ENCODE data around the gene PML.

The PML gene

GRCh38 chr15:73986055-73986775 is 8.3 kb upstream of the PML start:
- DNase-seq = no peak

- no peak for DNase-seq
Observed at GRCh38 chr15:73986776-73987056, 7.8 kb upstream of the PML start.

- DNase-seq = no peak
Observed at GRCh38 chr15:73987250-73987649, 7.3 kb upstream of the PML start.

GRCh38 chr15:73987681-73988444 is 6.7 kb upstream of the PML start:
- DNase-seq = no peak

GRCh38 chr15:73988445-73988969 is 6.0 kb upstream of the PML start:
- DNase-seq = no peak

- DNase-seq = peak; percentile 86
Observed at GRCh38 chr15:73989001-73989798, 5.3 kb upstream of the PML start.

GRCh38 chr15:73990250-73991005 is 4.1 kb upstream of the PML start:
- DNase-seq = no peak

- DNase-seq = peak; percentile 56
Observed at GRCh38 chr15:73991260-73991659, 3.3 kb upstream of the PML start.

GRCh38 chr15:73991726-73992593 is 2.6 kb upstream of the PML start, which contains the start of gene STOML1:
TSS of gene STOML1 (minus strand) at chr15:73992295. CDS start at chr15:73992223, 72 bp downstream.
- DNase-seq = peak; percentile 93

- DNase-seq = no peak
Observed at GRCh38 chr15:73992594-73992898, 2.0 kb upstream of the PML start.

- DNase-seq = no peak
Observed at GRCh38 chr15:73993211-73993994, 1.1 kb upstream of the PML start.

GRCh38 chr15:73994912-73995622 is 551 bp downstream of the PML start:
- DNase-seq = no peak

- DNase-seq = no peak
Observed at GRCh38 chr15:73996267-73996666, 1.8 kb downstream of the PML start.

- peak; percentile 65 for DNase-seq
Observed at GRCh38 chr15:73996939-73997338, 2.4 kb downstream of the PML start.

- no peak for DNase-seq
Observed at GRCh38 chr15:73997986-73998385, 3.5 kb downstream of the PML start.

GRCh38 chr15:74006774-74007639 is 12.5 kb downstream of the PML start:
- DNase-seq = no peak

GRCh38 chr15:74007820-74008371 is 13.4 kb downstream of the PML start:
- no peak for DNase-seq

GRCh38 chr15:74008901-74009300 is 14.4 kb downstream of the PML start:
- no peak for DNase-seq

GRCh38 chr15:74010929-74011540 is 16.5 kb downstream of the PML start:
- DNase-seq = peak; percentile 55
